HPDE6-E6E7 (cell line): ENCODE results near the gene PHLDB2.

Experiments used
- DNase-seq: peaks from one replicate; pipeline ENCODE4 v3.0.0; 2011; ENCODE audit warnings: missing footprints; ENCODE audit errors: extremely low spot score

PHLDB2 gene

GRCh38 chr3:111961461-111962164 is 102.5 kb downstream of the PHLDB2 start:
- no peak for DNase-seq

- DNase-seq: peak; percentile 16
Measured at GRCh38 chr3:111963424-111963823, 104.4 kb downstream of the PHLDB2 start.

- DNase-seq: no peak
Measured at GRCh38 chr3:111965484-111965883, 106.4 kb downstream of the PHLDB2 start.

- no peak for DNase-seq
Measured at GRCh38 chr3:111967068-111967467, 108.0 kb downstream of the PHLDB2 start.

- peak; percentile 35 for DNase-seq
Measured at GRCh38 chr3:111967651-111968274, 108.7 kb downstream of the PHLDB2 start.

GRCh38 chr3:111968319-111969054 is 109.4 kb downstream of the PHLDB2 start:
- DNase-seq: no peak

GRCh38 chr3:111970376-111970775 is 111.3 kb downstream of the PHLDB2 start:
- no peak for DNase-seq

- no peak for DNase-seq
Measured at GRCh38 chr3:111971533-111972130, 112.6 kb downstream of the PHLDB2 start.

GRCh38 chr3:111972891-111973290 is 113.8 kb downstream of the PHLDB2 start:
- no peak for DNase-seq

GRCh38 chr3:111975131-111975530 is 116.1 kb downstream of the PHLDB2 start:
- no peak for DNase-seq

- DNase-seq: no peak
Measured at GRCh38 chr3:111976254-111976653, 117.2 kb downstream of the PHLDB2 start.

- peak; percentile 81 for DNase-seq
Measured at GRCh38 chr3:111978583-111979433, 119.7 kb downstream of the PHLDB2 start, which contains the start of gene ABHD10. ABHD10 (plus strand) TSS chr3:111979026; CDS start chr3:111979062, 36 bp downstream.

- DNase-seq: no peak
Measured at GRCh38 chr3:111979434-111980038, 120.5 kb downstream of the PHLDB2 start.

- DNase-seq: no peak
Measured at GRCh38 chr3:111980716-111981456, 121.8 kb downstream of the PHLDB2 start.

- no peak for DNase-seq
Measured at GRCh38 chr3:111981457-111981763, 122.3 kb downstream of the PHLDB2 start.

- no peak for DNase-seq
Measured at GRCh38 chr3:111984636-111985298, 125.7 kb downstream of the PHLDB2 start.

GRCh38 chr3:111986800-111987199 is 127.7 kb downstream of the PHLDB2 start:
- DNase-seq: no peak

- DNase-seq: no peak
Measured at GRCh38 chr3:111989061-111989678, 130.1 kb downstream of the PHLDB2 start.

GRCh38 chr3:111993038-111993437 is 134.0 kb downstream of the PHLDB2 start:
- DNase-seq: no peak
